GM18909 (cell line): Measurements from ENCODE around the gene PRKD1.

Source experiments
- ATAC-seq: cut with Tn5 transposase; IDR thresholded peaks from one replicate; pipeline ENCODE4 v1.9.1; 2021; ENCODE audit warnings: mild to moderate bottlenecking; ENCODE audit not compliant: unreplicated experiment, poor library complexity

Gene PRKD1

GRCh38 chr14:29548948-29549370 lies 378.7 kb downstream of the PRKD1 start:
- peak; percentile 95 for ATAC-seq

- no peak for ATAC-seq
Measured at GRCh38 chr14:29545714-29546113, 381.9 kb downstream of the PRKD1 start.

- no peak for ATAC-seq
Measured at GRCh38 chr14:29536886-29537511, 390.6 kb downstream of the PRKD1 start.

- ATAC-seq = peak; percentile 44
Measured at GRCh38 chr14:29529418-29529817, 398.2 kb downstream of the PRKD1 start.

- peak; percentile 79 for ATAC-seq
Measured at GRCh38 chr14:29528889-29529288, 398.8 kb downstream of the PRKD1 start.

- no peak for ATAC-seq
Measured at GRCh38 chr14:29527286-29527685, 400.4 kb downstream of the PRKD1 start.
